ENCODE measurements around the gene HIF3A. TPM values are rescaled to one million over a fixed set of nuclear protein-coding genes. Genes with fewer than 3 reads are reported as not detected.

The HIF3A gene
- total and polyA plus RNA-seq, 2 of the 4 experiments (the other 2 are of a cell fraction) = 0.02 TPM; not detected in 1

DNA sequence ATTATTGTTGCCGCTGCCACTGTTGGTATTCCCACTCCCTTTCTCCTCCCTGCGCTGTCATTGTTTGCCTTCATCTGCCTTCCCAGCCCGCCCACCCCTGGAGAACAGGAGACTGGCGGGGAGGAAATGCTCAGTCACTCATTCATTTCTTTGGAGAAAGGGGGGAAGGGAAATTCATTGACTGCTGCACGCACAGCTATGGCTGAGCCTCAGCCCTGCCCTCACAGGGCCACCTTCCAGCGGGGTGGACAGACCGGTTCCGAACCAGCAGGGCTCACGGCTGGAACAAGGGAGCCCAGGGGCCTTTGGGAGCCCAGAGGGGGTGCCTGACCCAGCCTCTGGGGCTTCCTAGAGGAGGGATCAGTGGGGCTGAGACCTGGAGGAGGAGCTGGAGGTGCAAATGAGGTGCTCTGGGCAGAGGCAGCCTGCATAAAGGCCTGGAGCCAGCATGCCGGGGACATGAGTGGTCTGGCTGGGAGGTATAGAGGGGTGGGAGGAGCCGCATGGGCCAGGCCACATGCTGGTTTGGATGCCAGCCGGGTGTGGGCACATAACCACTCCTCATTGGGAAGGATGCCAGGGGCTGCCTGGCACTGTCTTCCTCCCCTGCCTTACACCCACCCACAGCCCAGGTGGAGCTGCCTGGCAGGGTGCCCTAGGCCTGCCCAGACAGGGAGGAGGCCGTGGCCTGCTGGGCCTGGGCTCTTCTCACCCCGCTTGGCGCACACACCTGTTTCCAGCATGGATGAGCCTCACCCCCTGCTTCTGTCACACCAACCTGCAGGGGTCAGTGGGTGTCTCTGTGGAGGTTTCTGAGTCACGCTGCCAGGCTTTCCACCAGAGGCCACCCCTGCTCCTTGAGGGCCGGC is 76.9 kb downstream of the HIF3A start:
- POLR2A ChIA-PET (ENCODE audit: unreplicated experiment) = no interaction called here
- intact Hi-C loops (cut with micrococcal nuclease) = no loop called here
- CTCF ChIA-PET = no interaction called here

More for the DNA sequence above, 76.9 kb downstream of the HIF3A start:
- Histone ChIP-seq H3K9ac (ENCODE audit: low read depth, low read length) (no peak overlapping the region; the same call in 1 of the 2 replicates), H2BK120ac (ENCODE audit: low read depth, low read length) (no peak overlapping the region), H4K91ac (ENCODE audit: insufficient read depth, low read depth, low read length) (0 out of 2 replicates have a peak overlapping the region, but pooled peaks have one; percentile 15), H3K4me1 (ENCODE audit: control insufficient read depth, insufficient read depth, low read length) (peaks cover 27% of the 10 kb centered on the region), H2AK5ac (ENCODE audit: low read depth, low read length) (peak overlapping the region; percentile 58; the same call in 1 of the 2 replicates), H3K9me3 (ENCODE audit: control insufficient read depth, insufficient read depth, low read length) (no peaks in the 10 kb centered on the region), H4K5ac (ENCODE audit: low read depth, low read length) (no peak overlapping the region), H2AK9ac (replicated peaks; ENCODE audit: low read depth, low read length, poor library complexity) (peak overlapping the region; percentile 47), H3K56ac (ENCODE audit: extremely low read depth, insufficient read depth, low read length) (no peak overlapping the region), H3K18ac (ENCODE audit: low read depth, low read length) (no peak overlapping the region), H3K27ac (ENCODE audit: insufficient read depth, low read length) (peak overlapping the region; percentile 21), H3K27me3 (ENCODE audit: control insufficient read depth, insufficient read depth, low read length) (no peaks in the 10 kb centered on the region), H3K4ac (ENCODE audit: low read depth, low read length) (peak overlapping the region; percentile 49), H4K20me1 (ENCODE audit: insufficient read depth, low read length) (peaks cover 32% of the 10 kb centered on the region), H2BK15ac (ENCODE audit: low read depth, low read length) (peak overlapping the region; percentile 34; the same call in 1 of the 3 replicates), H2AFZ (replicated peaks; ENCODE audit: low read length, poor library complexity) (peak overlapping the region; percentile 67), H4K8ac (ENCODE audit: low read depth in 2 of 2, low read length in 2 of 2) (peak overlapping the region in 1 of 2 experiments; percentile 66; a peak in 1 of 4 replicates), H3K4me2 (ENCODE audit: low read depth, low read length) (peak overlapping the region; percentile 14; the same call in 1 of the 2 replicates), H3K36me3 (ENCODE audit: control insufficient read depth, insufficient read depth, low read length) (peaks cover 22% of the 10 kb centered on the region), H2BK5ac (ENCODE audit: low read depth, low read length, poor library complexity, severe bottlenecking) (peak overlapping the region; percentile 32), H3K9me1 (ENCODE audit: insufficient read depth, low read length) (peaks cover 44% of the 10 kb centered on the region), H3K14ac (replicated peaks; ENCODE audit: low read depth, low read length) (peak overlapping the region; percentile 23), H3K79me1 (ENCODE audit: low read depth in 1 of 2, low read length in 2 of 2) (peaks cover 36 to 81% of the 10 kb centered on the region in 2 experiments), H2BK20ac (ENCODE audit: low read depth, low read length) (no peak overlapping the region; the same call in 1 of the 2 replicates), H3K4me3 (ENCODE audit: insufficient read depth, low read depth, low read length) (no peak overlapping the region), H3K23ac (ENCODE audit: low read depth, low read length) (peak overlapping the region; percentile 1)
- ATAC-seq (ENCODE audit: low read depth) (peak; percentile 58), DNase-seq (peak; percentile 50)
- WGBS, 2 experiments (ENCODE audit: extremely low coverage in 2 of 2, insufficient read length in 1 of 2) = 41% methylated on average over 6 of the region's 17 CpGs; no CpG with 5 or more reads in 1 of the 2 experiments
- dilution Hi-C loops (cut with HindIII; ENCODE audit: low sequenced_read_pairs, unreplicated experiment) (no loop called here), in situ Hi-C loops (cut with MboI; ENCODE audit: low sequenced_read_pairs) (no loop called here)
- TF ChIP-seq, protein P1, sequence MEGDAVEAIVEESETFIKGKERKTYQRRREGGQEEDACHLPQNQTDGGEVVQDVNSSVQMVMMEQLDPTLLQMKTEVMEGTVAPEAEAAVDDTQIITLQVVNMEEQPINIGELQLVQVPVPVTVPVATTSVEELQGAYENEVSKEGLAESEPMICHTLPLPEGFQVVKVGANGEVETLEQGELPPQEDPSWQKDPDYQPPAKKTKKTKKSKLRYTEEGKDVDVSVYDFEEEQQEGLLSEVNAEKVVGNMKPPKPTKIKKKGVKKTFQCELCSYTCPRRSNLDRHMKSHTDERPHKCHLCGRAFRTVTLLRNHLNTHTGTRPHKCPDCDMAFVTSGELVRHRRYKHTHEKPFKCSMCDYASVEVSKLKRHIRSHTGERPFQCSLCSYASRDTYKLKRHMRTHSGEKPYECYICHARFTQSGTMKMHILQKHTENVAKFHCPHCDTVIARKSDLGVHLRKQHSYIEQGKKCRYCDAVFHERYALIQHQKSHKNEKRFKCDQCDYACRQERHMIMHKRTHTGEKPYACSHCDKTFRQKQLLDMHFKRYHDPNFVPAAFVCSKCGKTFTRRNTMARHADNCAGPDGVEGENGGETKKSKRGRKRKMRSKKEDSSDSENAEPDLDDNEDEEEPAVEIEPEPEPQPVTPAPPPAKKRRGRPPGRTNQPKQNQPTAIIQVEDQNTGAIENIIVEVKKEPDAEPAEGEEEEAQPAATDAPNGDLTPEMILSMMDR (conservative IDR thresholded peaks at IDR 0.05; ENCODE audit: low read depth, low read length) = no peak
- TF ChIP-seq CHD1 (IDR thresholded peaks at IDR 0.05; ENCODE audit: low read depth, low read length) (no peak), RAD21 (IDR thresholded peaks at IDR 0.05; ENCODE audit: low read length) (no peak), BHLHE40 (IDR thresholded peaks at IDR 0.05; ENCODE audit: low read depth, low read length) (no peak), SMC3 (IDR thresholded peaks at IDR 0.05; ENCODE audit: low read depth, low read length) (no peak), MXI1 (IDR thresholded peaks at IDR 0.05; ENCODE audit: borderline replicate concordance, low read depth, low read length) (no peak), RCOR1 (IDR thresholded peaks at IDR 0.05; ENCODE audit: insufficient replicate concordance, low read length) (no peak), POLR2A (IDR thresholded peaks at IDR 0.05; ENCODE audit: low read depth, low read length) (no peak), RFX5 (IDR thresholded peaks at IDR 0.05; ENCODE audit: low read depth, low read length) (no peak), NFE2L2 (IDR thresholded peaks at IDR 0.05; ENCODE audit: low read depth, low read length) (no peak)
- TF ChIP-seq, protein P2, sequence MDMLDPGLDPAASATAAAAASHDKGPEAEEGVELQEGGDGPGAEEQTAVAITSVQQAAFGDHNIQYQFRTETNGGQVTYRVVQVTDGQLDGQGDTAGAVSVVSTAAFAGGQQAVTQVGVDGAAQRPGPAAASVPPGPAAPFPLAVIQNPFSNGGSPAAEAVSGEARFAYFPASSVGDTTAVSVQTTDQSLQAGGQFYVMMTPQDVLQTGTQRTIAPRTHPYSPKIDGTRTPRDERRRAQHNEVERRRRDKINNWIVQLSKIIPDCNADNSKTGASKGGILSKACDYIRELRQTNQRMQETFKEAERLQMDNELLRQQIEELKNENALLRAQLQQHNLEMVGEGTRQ (IDR thresholded peaks at IDR 0.05; ENCODE audit: low read depth, low read length) = no peak
- TF ChIP-seq, protein P3, sequence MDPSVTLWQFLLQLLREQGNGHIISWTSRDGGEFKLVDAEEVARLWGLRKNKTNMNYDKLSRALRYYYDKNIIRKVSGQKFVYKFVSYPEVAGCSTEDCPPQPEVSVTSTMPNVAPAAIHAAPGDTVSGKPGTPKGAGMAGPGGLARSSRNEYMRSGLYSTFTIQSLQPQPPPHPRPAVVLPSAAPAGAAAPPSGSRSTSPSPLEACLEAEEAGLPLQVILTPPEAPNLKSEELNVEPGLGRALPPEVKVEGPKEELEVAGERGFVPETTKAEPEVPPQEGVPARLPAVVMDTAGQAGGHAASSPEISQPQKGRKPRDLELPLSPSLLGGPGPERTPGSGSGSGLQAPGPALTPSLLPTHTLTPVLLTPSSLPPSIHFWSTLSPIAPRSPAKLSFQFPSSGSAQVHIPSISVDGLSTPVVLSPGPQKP (IDR thresholded peaks at IDR 0.05; ENCODE audit: borderline replicate concordance, low read depth, low read length) = no peak
- BruUV-seq (replicated peaks) = no TSS peak
